IPS-15b (cell line): ENCODE data around the gene SPIB.

Experiments
- H3K27me3 ChIP-seq: one replicate; pipeline ENCODE4 v1.6.1; 2013; ENCODE audit warnings: low read length; ENCODE audit not compliant: control insufficient read depth, insufficient read depth
- H3K36me3 ChIP-seq: one replicate; pipeline ENCODE4 v1.6.1; 2013; ENCODE audit warnings: low read length; ENCODE audit not compliant: control insufficient read depth, insufficient read depth
- H3K4me1 ChIP-seq: one replicate; pipeline ENCODE4 v1.6.1; 2013; ENCODE audit warnings: mild to moderate bottlenecking, low read length; ENCODE audit not compliant: control insufficient read depth, insufficient read depth
- H3K4me3 ChIP-seq: one replicate; pipeline ENCODE4 v1.5.1; 2013; ENCODE audit warnings: low read depth, low read length
- H3K9ac ChIP-seq: one replicate; pipeline ENCODE4 v1.6.1; 2013; ENCODE audit warnings: low read depth, mild to moderate bottlenecking, low read length
- H3K9me3 ChIP-seq: one replicate; pipeline ENCODE4 v1.6.1; 2013; ENCODE audit warnings: mild to moderate bottlenecking, low read length; ENCODE audit not compliant: control insufficient read depth, insufficient read depth

The SPIB gene

DNA sequence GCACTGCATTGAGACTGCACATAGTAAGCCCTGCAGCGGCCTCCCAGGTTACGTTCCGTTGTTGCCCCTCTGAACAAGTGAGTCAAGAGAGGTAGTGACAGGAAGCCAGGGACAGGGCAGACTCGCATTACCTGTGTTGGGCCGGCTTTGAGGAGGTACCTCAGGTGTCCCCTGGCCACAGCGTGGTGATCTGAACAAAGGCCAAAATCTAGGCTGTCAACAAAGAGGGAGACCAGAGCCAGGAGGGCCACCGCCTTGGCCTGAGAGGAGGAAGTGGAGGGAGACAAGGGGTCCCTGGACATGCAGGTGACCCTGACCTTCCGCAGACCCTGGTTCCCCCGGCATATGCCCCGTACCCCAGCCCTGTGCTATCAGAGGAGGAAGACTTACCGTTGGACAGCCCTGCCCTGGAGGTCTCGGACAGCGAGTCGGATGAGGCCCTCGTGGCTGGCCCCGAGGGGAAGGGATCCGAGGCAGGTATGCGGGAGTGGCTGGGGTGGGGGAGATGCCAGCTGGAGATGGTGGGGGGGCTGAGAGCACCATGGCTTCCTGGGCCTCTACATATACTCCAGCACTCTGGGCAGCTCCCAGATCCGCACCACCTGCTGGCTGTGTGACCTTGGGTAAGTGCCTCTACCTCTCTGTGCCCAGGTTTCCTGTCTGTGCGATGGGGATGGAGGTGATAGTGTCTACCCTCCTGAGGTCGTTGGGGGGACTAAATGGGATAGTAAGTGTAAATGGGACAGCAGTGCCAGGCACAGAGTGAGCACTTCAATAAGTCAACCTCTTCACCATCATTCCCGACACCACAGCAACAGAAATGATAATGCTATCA, 4.8 kb downstream of the SPIB start:
- peaks cover 21% of the 10 kb centered on the region for H3K36me3 ChIP-seq

DNA sequence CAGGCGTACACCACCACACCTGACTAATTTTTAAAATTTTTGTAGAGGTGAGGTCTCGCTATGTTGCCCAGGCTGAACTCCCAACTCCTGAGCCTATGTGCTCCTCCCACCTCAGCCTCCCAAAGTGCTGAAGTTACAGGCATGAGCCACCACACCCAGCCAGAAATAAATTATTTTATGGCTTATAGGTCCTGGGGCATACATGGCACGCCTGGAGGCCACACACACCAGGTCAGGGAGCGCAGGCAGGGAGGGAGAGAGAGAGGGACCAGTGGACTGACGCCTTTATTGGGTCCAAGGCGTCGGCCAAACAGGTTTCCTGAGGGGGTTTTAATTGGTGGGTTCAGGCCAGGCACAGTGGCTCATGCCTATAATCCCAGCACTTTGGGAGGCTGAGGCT, 6.8 kb downstream of the SPIB start:
- Histone ChIP-seq H3K9ac (no peak overlapping the region), H3K27me3 (no peaks in the 10 kb centered on the region), H3K4me1 (peaks cover 3% of the 10 kb centered on the region), H3K36me3 (peaks cover 21% of the 10 kb centered on the region), H3K9me3 (no peaks in the 10 kb centered on the region), H3K4me3 (no peak overlapping the region)

More for the DNA sequence above, 4.8 kb downstream of the SPIB start:
- Histone ChIP-seq H3K9me3 (no peaks in the 10 kb centered on the region), H3K4me1 (peaks cover 6% of the 10 kb centered on the region), H3K9ac (no peak overlapping the region), H3K27me3 (no peaks in the 10 kb centered on the region), H3K4me3 (no peak overlapping the region)

DNA sequence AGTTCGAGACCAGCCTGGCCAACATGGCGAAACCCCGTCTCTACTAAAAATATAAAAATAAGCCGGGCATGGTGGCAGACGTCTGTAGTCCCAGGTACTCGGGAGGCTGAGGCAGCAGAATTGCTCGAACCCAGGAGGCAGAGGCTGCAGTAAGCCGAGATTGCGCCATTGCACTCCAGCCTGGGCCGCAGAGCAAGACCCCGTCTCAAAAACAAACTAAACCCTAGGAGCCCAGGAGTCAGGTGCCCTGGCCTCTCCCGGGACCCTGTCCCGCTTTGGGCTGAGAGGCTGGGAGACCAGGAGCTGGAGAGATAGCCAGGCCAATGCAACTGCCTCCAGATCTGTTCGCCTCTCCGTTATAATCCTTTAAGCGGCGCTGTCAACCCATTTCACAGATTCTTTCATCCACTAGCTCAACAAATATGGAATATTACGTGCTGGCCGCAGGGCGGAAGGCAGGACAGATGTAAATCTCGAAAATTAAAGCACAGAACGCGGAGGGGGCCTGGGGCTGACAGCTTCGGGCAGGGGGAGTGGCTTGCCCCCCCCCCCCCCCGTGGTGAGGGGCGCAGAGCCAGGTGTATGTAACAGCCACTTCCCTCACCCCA, 8.7 kb downstream of the SPIB start:
- Histone ChIP-seq H3K27me3 (peaks cover 4% of the 10 kb centered on the region), H3K9ac (no peak overlapping the region), H3K4me1 (peaks cover 7% of the 10 kb centered on the region), H3K9me3 (no peaks in the 10 kb centered on the region), H3K4me3 (peak overlapping the region; percentile 22), H3K36me3 (peaks cover 16% of the 10 kb centered on the region)

DNA sequence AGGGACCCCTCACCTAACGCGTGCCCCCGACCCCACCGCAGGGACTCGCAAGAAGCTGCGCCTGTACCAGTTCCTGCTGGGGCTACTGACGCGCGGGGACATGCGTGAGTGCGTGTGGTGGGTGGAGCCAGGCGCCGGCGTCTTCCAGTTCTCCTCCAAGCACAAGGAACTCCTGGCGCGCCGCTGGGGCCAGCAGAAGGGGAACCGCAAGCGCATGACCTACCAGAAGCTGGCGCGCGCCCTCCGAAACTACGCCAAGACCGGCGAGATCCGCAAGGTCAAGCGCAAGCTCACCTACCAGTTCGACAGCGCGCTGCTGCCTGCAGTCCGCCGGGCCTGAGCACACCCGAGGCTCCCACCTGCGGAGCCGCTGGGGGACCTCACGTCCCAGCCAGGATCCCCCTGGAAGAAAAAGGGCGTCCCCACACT, 9.3 kb downstream of the SPIB start:
- Histone ChIP-seq H3K4me1 (peaks cover 9% of the 10 kb centered on the region), H3K36me3 (peaks cover 11% of the 10 kb centered on the region), H3K27me3 (peaks cover 4% of the 10 kb centered on the region), H3K4me3 (peak overlapping the region; percentile 22), H3K9ac (no peak overlapping the region), H3K9me3 (no peaks in the 10 kb centered on the region)

DNA sequence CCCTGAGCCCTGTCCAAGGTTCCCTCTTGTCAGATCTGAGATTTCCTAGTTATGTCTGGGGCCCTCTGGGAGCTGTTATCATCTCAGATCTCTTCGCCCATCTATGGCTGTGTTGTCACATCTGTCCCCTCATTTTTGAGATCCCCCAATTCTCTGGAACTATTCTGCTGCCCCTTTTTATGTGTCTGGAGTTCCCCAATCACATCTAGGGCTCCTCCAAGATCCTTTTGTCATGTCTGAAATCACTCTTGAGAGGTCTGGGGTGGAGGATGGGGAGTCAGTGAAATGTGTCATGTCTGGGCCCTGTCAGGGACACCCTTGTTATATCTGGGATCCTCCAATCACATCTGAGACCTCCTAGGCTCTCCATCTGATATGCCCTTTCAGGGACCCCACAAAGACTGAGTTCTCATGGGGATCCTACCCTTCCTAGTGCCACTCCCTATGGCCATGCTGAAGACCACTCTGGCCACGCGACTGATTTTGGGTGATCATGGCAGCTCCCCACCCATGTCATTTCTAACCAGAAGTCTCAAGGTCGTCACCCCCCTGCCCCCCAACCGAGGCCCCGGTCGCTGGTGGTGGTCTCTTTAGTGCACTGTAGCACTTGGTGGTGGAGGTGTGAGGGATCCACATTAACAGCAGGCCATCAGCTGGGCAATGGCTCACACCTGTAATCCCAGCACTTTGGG, 10.2 kb downstream of the SPIB start:
- peaks cover 4% of the 10 kb centered on the region for H3K27me3 ChIP-seq
- H3K9me3 ChIP-seq: no peaks in the 10 kb centered on the region
- peaks cover 10% of the 10 kb centered on the region for H3K4me1 ChIP-seq
- no peak overlapping the region for H3K4me3 ChIP-seq
- peaks cover 4% of the 10 kb centered on the region for H3K36me3 ChIP-seq
- no peak overlapping the region for H3K9ac ChIP-seq

DNA sequence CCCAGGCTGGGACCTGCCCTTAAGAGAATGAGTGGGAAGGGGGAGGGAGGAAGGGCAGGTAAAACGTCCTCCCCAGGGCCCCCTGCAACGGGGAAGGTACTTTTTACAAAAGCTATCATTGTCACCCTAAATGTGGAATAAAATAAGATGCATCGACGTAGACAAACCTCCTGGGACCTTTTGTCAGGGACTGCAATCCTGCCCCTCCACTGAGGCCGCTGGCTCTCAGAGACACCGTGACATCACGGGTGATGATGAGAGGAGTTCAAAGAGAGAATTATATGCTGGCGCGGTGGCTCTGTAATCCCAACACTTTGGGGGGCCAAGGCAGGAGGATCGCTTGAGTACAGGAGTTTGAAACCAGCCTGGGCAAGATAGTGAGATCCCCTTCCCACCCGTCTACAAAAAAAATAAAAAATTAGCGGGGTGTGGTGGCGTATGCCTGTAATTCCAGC, 12.2 kb downstream of the SPIB start:
- Histone ChIP-seq H3K4me3 (peak overlapping the region; percentile 78), H3K9ac (peak overlapping the region; percentile 65), H3K36me3 (no peaks in the 10 kb centered on the region), H3K4me1 (peaks cover 14% of the 10 kb centered on the region), H3K9me3 (no peaks in the 10 kb centered on the region), H3K27me3 (peaks cover 4% of the 10 kb centered on the region)

DNA sequence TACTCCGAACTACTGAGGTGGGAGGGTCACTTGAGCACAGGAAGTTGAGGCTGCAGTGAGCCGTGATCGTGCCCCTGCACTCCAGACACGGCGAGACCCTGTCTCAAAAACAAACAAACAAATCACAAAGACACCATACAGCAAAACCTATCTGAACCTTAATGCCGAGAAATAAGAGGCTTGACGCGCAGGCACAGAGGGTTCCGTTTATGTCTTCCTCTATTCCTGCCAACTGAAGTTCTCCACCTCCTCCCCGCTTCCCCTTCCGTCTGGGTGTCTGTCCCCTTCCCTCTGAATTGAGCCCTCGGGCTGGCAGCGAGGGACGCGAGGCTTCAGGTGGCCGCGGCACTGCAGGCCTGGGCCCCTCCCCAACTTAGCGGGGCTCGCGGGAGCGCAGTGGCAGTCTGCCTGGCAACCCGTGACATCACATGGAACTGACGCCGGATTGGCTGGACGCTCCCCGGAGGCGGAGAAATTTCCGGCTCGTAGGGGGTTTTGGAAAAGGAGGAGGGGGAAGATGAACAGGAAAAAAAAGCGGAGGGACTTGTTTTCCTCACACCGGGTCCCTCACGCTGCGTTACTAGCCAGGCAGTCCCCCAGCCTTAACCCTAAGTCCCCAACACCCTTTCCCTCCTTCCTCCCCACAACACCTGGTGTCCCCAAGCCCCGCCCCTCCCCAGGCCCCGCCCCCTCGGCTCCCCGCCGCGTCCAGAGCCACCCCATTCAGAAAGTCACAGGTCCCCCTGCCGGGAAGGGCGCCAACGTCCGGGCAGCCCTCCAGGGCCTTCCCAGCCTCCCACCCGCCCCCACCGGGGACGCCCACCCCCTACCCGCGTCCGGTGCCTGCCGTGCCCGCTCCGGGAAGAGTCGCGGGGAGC, 12.8 kb downstream of the SPIB start:
- H3K36me3 ChIP-seq: no peaks in the 10 kb centered on the region
- peak overlapping the region; percentile 65 for H3K9ac ChIP-seq
- peaks cover 4% of the 10 kb centered on the region for H3K27me3 ChIP-seq

DNA sequence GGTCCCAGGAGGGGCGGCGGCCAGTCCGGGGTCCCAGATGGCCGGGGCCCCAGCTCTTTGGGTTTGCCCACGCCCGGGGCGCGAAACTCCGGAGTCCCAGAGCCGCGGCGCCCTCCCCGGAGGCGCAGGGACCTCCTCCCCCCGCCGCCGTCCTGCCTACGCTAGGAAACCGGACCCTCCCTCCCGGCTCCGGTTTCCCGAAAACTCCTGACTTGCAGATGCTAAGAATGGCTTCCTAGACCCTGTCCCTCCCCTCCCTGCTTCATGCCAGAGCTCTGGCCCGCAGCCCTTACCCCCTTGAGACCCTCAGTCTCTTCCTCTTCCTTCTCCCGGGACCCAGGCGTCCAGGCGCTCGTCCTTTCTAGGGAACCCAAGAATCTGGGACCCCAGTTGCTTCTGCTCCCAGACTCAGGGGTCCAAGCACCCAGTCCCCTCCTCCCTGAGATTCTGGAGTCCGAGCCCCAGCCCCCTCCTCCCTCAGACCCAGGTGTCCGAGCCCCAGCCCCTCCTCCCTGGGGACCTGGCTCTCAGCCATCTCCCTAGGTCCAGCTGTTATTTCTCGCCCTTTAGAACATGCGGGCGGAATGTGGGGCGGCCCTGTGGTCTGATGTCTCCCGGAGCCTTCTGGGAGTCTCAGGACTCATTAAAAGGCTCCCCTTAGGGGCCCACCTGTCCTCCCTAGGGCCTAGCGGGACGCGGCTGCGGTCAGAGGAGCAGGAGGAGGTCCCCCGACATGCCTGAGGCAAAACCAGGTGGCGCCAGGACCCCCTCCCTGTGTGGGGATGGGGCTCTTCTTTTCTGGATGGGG, 13.7 kb downstream of the SPIB start, which contains the start of gene MYBPC2:
Gene MYBPC2, plus strand, starts transcription at position 672 of the 808 bp plus-strand sequence. Its CDS starts 62 bp downstream, at position 734.
- H3K9me3 ChIP-seq: no peaks in the 10 kb centered on the region
- H3K36me3 ChIP-seq: no peaks in the 10 kb centered on the region
- H3K9ac ChIP-seq: peak within 1 kb of the TSS; percentile 56
- peaks cover 14% of the 10 kb centered on the region for H3K4me1 ChIP-seq
- peaks cover 4% of the 10 kb centered on the region for H3K27me3 ChIP-seq
- peak within 1 kb of the TSS; percentile 78 for H3K4me3 ChIP-seq

More for the DNA sequence above, 12.8 kb downstream of the SPIB start:
- Histone ChIP-seq H3K9me3 (no peaks in the 10 kb centered on the region), H3K4me1 (peaks cover 14% of the 10 kb centered on the region), H3K4me3 (peak overlapping the region; percentile 78)

DNA sequence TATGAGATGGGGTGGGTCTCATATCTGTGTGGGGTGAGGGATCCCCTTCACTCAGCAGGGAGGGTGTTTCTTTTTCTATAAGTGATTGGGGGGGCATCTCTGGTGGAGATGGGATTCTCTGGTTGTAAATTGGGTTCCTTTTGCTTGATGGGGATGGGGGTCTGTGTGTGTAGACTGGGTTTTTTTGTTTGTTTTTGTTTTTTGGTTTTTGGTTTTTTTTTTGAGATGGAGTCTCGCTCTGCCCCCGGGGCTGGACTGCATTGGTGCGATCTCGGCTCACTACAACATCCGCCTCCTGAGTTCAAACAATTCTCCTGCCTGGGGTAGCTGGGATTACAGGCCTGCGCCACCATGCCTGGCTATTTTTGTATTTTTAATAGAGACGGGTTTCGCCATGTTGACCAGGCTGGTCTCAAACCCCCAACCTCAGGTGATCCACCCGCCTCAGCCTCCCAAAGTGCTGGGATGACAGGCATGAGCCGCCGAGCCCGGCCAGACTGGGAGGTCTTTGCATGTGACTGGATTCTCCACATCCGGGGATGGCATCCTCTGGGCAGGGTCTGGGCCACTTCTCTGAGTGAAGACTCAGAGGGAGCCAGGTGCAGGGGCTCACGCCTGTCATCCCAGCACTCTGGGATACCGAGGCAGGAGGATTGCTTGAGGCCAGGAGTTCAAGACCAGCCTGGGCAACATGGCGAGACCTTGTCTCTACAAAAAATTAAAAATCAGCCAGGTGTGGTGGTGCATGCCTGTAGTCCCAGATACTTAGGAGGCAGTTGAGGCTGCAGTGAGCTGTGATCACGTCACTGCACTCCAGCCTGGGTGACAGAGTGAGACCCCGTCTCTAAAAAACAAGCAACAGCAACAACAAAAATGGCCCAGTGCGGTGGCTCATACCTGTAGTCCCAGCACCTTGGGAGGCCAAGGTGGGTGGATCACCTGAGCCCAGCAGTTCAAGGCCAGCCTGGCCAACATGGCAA, 14.8 kb downstream of the SPIB start:
- peak overlapping the region; percentile 62 for H3K4me3 ChIP-seq
- H3K4me1 ChIP-seq: peaks cover 12% of the 10 kb centered on the region
- H3K9me3 ChIP-seq: no peaks in the 10 kb centered on the region
- peaks cover 4% of the 10 kb centered on the region for H3K27me3 ChIP-seq
- H3K9ac ChIP-seq: no peak overlapping the region
- H3K36me3 ChIP-seq: no peaks in the 10 kb centered on the region

DNA sequence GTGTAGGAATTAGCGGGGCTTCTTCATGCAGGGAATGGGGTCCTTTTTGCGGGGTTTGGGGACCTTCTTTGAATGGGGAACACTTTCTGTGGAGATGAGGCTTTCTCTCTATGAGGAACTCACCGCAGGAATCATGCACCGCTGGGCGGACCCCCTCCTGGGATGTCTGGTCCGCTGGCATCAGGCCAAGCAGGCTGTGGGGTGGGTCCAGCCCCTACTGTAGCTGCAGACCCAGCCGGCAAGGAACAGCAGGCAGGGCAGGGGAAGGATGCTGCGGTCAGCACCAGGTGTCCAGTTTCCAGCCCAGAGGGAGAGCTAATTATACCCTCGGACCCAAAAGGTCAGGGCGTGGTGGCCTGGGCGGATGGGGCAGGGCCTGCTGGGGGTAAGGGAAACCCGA, 15.8 kb downstream of the SPIB start:
- Histone ChIP-seq H3K9me3 (no peaks in the 10 kb centered on the region), H3K36me3 (no peaks in the 10 kb centered on the region), H3K9ac (no peak overlapping the region), H3K4me1 (peaks cover 11% of the 10 kb centered on the region), H3K4me3 (no peak overlapping the region), H3K27me3 (peaks cover 4% of the 10 kb centered on the region)
